ENCODE data around the gene CNGB1. TPM values are rescaled to one million over a fixed set of nuclear protein-coding genes. Genes with fewer than 3 reads are reported as not detected.

Gene CNGB1
- total RNA-seq, 1 donor from 2014 or later = under 0.01 TPM

DNA sequence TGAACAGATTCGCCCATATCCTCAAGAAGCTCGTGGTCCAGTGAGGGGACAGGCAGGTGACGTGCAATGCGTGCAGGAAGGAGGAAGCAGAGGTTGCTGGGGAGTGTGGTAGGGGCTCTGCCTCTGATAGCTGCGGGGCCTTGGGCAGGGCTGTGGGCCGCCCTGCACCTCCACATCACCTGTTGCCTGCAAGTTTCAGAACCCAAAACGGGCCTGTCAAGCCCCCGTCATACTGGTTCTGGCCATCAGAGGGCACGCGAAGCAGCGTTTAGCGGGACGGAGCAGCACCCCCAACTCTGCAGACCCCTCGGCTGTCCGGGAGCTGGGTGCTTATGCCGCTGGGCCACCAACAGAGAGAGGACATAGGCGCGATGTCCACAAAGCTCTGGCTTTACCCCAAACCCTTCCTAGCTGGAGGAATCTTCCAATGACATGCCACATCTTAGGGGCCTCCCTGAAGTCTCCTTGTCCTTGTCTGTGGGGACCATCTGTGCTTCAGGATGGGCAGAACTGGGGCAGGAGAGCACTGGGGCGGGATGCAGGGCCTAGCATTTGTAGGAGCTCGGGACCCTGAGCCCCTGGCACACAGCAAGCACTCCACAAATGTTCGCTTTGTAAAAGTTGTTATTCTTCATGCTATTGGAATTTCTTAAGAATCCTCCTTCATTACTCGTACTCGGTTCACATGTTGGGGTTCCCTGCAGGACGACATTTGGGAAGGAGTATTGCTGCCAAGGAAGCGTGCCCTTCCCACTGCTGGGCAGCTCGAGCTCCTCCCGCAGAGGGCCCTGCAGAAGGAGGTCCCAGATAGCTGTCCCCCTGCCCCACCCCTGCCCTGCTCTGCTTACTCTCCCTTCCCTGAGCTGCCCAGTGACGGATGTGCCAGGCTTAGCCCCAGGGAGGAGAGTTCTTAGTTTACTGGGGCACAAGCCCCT, 64.3 kb downstream of the CNGB1 start:
- no peaks in the 10 kb centered on the region for H3K27me3 ChIP-seq (ENCODE audit: control insufficient read depth, insufficient read depth, low read length)
- no peaks in the 10 kb centered on the region for H3K36me3 ChIP-seq (ENCODE audit: control insufficient read depth, insufficient read depth, low read length)
- TF ChIP-seq CTCF (IDR thresholded peaks at IDR 0.05; ENCODE audit: insufficient read depth, low read length, severe bottlenecking) = peak; percentile 64
- DNase-seq (ENCODE audit: low read depth) = no peak
- H3K4me3 ChIP-seq (ENCODE audit: low read depth, low read length) = no peak overlapping the region
- FAIRE-seq = no peak

GRCh38 chr16:57904101-57904500, 66.8 kb downstream of the CNGB1 start:
- Histone ChIP-seq H3K4me3 (ENCODE audit: low read depth, low read length) (no peak overlapping the region), H3K27me3 (ENCODE audit: control insufficient read depth, insufficient read depth, low read length) (no peaks in the 10 kb centered on the region), H3K36me3 (ENCODE audit: control insufficient read depth, insufficient read depth, low read length) (no peaks in the 10 kb centered on the region)
- FAIRE-seq (no peak), DNase-seq (ENCODE audit: low read depth) (no peak)
- no peak for TF ChIP-seq CTCF (IDR thresholded peaks at IDR 0.05; ENCODE audit: insufficient read depth, low read length, severe bottlenecking)

DNA sequence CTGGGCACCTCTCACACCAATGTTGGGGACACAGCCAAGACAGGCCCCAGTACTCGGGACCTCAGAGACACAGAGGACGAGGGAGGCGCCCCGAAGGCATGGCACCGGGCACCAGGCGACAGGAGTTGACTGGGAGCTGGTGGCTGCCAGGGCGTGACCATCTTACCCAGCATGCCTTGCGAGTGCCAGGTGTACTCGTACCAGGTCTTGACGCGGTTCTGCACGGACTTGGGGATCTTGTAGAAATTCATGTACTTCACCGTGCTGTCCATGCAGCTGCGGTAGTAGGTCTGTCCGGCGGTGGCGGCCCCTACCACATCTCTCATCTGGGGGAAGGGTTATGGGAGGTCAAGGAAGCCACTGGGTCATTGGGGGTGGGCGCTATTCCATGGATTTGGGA, 67.3 kb downstream of the CNGB1 start:
- no peak for DNase-seq (ENCODE audit: low read depth)
- H3K4me3 ChIP-seq (ENCODE audit: low read depth, low read length) = no peak overlapping the region
- FAIRE-seq = no peak
- no peak for TF ChIP-seq CTCF (IDR thresholded peaks at IDR 0.05; ENCODE audit: insufficient read depth, low read length, severe bottlenecking)
- no peaks in the 10 kb centered on the region for H3K27me3 ChIP-seq (ENCODE audit: control insufficient read depth, insufficient read depth, low read length)
- H3K36me3 ChIP-seq (ENCODE audit: control insufficient read depth, insufficient read depth, low read length) = no peaks in the 10 kb centered on the region

DNA sequence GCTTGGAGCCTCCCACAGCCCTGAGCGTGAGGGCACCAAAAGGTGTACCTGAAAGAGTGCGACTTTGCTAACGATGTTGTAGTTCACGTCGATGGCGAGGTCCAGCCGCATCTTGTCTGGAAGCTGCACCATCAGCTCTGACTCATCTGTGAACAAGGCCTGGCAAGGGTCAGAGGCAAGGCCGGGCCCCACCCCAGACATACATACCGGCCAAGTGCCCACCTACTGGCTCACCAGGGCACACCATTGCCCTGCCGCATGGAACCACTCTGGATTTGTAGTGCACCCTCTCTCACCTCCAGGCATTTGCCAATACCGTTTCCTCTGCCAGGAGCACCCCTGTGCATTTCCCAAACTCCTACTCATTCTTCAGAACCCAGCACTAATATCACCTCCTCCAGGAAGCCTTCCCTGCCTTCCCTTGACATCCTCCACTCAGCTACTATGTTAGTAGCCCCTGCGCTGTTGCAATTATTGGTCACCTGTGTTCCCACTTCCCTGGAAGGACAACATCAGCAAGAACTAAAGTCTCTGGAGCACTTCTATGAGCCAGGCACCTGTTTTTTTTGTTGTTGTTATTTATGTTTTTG, 69.4 kb downstream of the CNGB1 start:
- H3K36me3 ChIP-seq (ENCODE audit: control insufficient read depth, insufficient read depth, low read length) = no peaks in the 10 kb centered on the region
- H3K4me3 ChIP-seq (ENCODE audit: low read depth, low read length) = no peak overlapping the region
- no peaks in the 10 kb centered on the region for H3K27me3 ChIP-seq (ENCODE audit: control insufficient read depth, insufficient read depth, low read length)
- no peak for DNase-seq (ENCODE audit: low read depth)
- FAIRE-seq = no peak
- no peak for TF ChIP-seq CTCF (IDR thresholded peaks at IDR 0.05; ENCODE audit: insufficient read depth, low read length, severe bottlenecking)

- no peaks in the 10 kb centered on the region for H3K36me3 ChIP-seq (ENCODE audit: control insufficient read depth, insufficient read depth, low read length)
- FAIRE-seq (no peak), DNase-seq (ENCODE audit: low read depth) (no peak)
- TF ChIP-seq CTCF (IDR thresholded peaks at IDR 0.05; ENCODE audit: insufficient read depth, low read length, severe bottlenecking) = no peak
- H3K27me3 ChIP-seq (ENCODE audit: control insufficient read depth, insufficient read depth, low read length) = no peaks in the 10 kb centered on the region
- H3K4me3 ChIP-seq (ENCODE audit: low read depth, low read length) = no peak overlapping the region
These were observed 70.0 kb downstream of the CNGB1 start for GRCh38 chr16:57900796-57901479.

Data from bronchial epithelial cell (primary cell).